ENCODE measurements around the gene PRKN. TPM values are rescaled to one million over a fixed set of nuclear protein-coding genes. Genes with fewer than 3 reads are reported as not detected.

The PRKN gene
- total RNA-seq, 1 donor from 2014 or later, result 5.7 TPM

GRCh38 chr6:161817881-161818280 lies 909.7 kb downstream of the PRKN start:
- H3K36me3 Mint-ChIP-seq (ENCODE audit: low read depth), result peaks cover 1% of the 10 kb centered on the region
- no peak overlapping the region for H3K4me3 Mint-ChIP-seq (ENCODE audit: unreplicated experiment)
- no peaks in the 10 kb centered on the region for H3K27me3 Mint-ChIP-seq (ENCODE audit: low read depth)
- no peaks in the 10 kb centered on the region for H3K4me1 Mint-ChIP-seq (ENCODE audit: low read depth)
- DNase-seq (ENCODE audit: low spot score), result no peak
- H3K9me3 Mint-ChIP-seq (ENCODE audit: low read depth), result no peaks in the 10 kb centered on the region
- no peak for TF ChIP-seq CTCF (IDR thresholded peaks at IDR 0.05)
- H3K27ac Mint-ChIP-seq (ENCODE audit: unreplicated experiment), result no peak overlapping the region

- DNase-seq (ENCODE audit: low spot score), result no peak
- Mint-ChIP-seq H3K9me3 (ENCODE audit: low read depth) (peaks cover 3% of the 10 kb centered on the region), H3K27ac (ENCODE audit: unreplicated experiment) (no peak overlapping the region), H3K27me3 (ENCODE audit: low read depth) (no peaks in the 10 kb centered on the region), H3K4me3 (ENCODE audit: unreplicated experiment) (no peak overlapping the region), H3K36me3 (ENCODE audit: low read depth) (peaks cover 1% of the 10 kb centered on the region), H3K4me1 (ENCODE audit: low read depth) (no peaks in the 10 kb centered on the region)
- TF ChIP-seq CTCF (IDR thresholded peaks at IDR 0.05), result no peak
Measured at GRCh38 chr6:161815965-161816364, 911.6 kb downstream of the PRKN start.

DNA sequence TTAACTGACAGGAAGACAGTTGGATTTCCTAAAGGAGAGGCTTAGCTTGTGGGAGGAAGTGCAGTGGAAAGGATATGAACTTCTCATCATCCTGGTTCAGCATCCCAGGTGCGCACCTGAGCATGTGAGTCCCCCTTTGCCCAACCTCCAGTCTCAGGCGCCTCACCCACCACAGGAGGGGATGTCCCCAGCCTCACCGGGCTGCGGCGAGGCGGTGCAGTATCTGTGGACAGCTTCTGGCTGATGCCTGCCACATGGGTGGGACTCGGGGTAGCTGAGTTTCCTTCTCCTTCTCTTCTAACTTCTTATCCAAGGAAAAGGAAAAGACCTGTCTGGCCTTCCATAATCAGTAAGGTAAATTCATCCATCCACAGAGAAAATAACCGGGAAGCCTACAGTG lies 914.4 kb downstream of the PRKN start:
- no peak for TF ChIP-seq CTCF (IDR thresholded peaks at IDR 0.05)
- H3K4me3 Mint-ChIP-seq (ENCODE audit: unreplicated experiment), result no peak overlapping the region
- no peak for DNase-seq (ENCODE audit: low spot score)
- H3K27ac Mint-ChIP-seq (ENCODE audit: unreplicated experiment), result no peak overlapping the region
- H3K36me3 Mint-ChIP-seq (ENCODE audit: low read depth), result peaks cover 1% of the 10 kb centered on the region
- H3K27me3 Mint-ChIP-seq (ENCODE audit: low read depth), result no peaks in the 10 kb centered on the region
- H3K9me3 Mint-ChIP-seq (ENCODE audit: low read depth), result peaks cover 3% of the 10 kb centered on the region
- H3K4me1 Mint-ChIP-seq (ENCODE audit: low read depth), result peaks cover 7% of the 10 kb centered on the region

DNA sequence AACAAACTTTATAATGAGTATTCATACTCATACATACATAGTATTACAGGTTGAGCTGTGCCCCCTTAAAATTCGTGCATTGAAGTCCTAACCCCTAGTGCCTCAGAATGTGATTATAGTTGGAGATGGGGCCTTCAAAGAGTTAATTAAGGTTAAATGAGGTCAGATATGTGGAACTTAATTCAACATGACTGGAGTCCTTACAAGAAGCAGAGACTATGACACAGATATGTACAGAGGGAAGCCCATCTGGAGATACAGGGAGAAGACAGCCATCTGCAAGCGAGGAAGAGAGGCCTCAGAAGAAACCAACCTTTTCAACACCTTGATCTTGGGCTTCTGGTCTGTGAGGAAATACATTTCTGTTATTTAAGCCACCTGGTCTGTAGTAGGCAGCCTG lies 917.6 kb downstream of the PRKN start:
- Mint-ChIP-seq H3K4me1 (ENCODE audit: low read depth) (peaks cover 7% of the 10 kb centered on the region), H3K27ac (ENCODE audit: unreplicated experiment) (no peak overlapping the region), H3K36me3 (ENCODE audit: low read depth) (peaks cover 1% of the 10 kb centered on the region), H3K9me3 (ENCODE audit: low read depth) (peaks cover 3% of the 10 kb centered on the region), H3K27me3 (ENCODE audit: low read depth) (no peaks in the 10 kb centered on the region), H3K4me3 (ENCODE audit: unreplicated experiment) (no peak overlapping the region)
- no peak for DNase-seq (ENCODE audit: low spot score)
- no peak for TF ChIP-seq CTCF (IDR thresholded peaks at IDR 0.05)

DNA sequence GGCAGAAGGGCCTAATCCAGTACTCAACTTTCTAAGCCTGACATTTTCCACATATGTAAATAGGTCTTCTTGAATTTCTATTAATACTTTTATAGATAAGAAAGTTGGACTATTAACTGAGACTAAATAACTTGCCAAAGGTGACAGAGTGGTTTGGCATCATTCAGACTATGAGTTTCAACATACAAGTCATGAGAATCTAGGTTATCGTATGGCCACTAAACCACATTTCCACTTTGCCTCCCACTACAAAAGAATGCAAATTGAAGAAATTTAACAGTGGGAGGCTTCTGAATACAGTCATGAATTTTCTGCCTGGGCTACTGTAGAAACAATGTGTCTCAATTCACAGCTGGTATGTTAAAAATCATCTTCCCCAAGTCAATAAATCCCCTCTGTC lies 922.7 kb downstream of the PRKN start:
- peaks cover 7% of the 10 kb centered on the region for H3K4me1 Mint-ChIP-seq (ENCODE audit: low read depth)
- no peaks in the 10 kb centered on the region for H3K36me3 Mint-ChIP-seq (ENCODE audit: low read depth)
- no peak overlapping the region for H3K27ac Mint-ChIP-seq (ENCODE audit: unreplicated experiment)
- TF ChIP-seq CTCF (IDR thresholded peaks at IDR 0.05), result no peak
- H3K9me3 Mint-ChIP-seq (ENCODE audit: low read depth), result no peaks in the 10 kb centered on the region
- no peak overlapping the region for H3K4me3 Mint-ChIP-seq (ENCODE audit: unreplicated experiment)
- DNase-seq (ENCODE audit: low spot score), result no peak
- H3K27me3 Mint-ChIP-seq (ENCODE audit: low read depth), result no peaks in the 10 kb centered on the region
